ENCODE measurements around the gene HOXA10.

Gene HOXA10

DNA sequence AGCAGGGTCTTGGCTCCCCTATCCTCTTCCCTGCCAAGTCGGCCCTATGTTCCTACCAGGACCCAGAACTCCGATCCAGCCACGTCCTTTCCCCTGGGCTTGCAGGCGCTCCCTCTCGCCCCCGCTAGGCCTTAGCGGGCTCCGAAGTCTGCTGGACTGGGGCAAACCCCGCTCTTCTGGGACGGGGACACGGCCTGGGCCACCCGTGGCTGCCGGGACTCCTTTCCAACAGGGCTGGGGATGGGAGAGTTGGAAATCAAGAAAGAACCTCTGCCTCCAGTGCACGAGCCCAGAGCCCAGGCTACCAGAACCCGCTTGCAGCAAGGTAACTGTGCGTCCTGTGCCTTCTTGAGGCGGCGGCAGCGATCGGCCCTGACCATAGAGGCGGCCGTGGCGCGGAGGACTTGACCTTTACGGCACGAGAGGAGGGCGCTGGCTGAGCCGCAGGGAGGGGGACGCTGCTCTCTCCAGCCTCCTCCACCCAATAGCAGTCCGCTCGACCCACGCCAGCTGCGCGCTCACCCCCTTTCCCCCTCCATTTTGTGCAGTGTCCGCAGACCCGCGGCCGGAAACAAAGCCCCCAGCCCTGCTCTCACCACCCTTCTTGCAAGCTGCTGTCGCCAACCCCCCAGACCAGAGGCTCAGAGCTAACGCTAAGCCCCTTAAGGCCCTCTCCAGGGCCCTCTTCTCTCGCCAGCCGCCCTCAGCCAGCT is 17.9 kb upstream of the HOXA10 start:
- no peak overlapping the region for H3K9ac ChIP-seq
- no peak overlapping the region for H2AFZ ChIP-seq
- H3K4me2 ChIP-seq (ENCODE audit: low read length), result no peak overlapping the region

DNA sequence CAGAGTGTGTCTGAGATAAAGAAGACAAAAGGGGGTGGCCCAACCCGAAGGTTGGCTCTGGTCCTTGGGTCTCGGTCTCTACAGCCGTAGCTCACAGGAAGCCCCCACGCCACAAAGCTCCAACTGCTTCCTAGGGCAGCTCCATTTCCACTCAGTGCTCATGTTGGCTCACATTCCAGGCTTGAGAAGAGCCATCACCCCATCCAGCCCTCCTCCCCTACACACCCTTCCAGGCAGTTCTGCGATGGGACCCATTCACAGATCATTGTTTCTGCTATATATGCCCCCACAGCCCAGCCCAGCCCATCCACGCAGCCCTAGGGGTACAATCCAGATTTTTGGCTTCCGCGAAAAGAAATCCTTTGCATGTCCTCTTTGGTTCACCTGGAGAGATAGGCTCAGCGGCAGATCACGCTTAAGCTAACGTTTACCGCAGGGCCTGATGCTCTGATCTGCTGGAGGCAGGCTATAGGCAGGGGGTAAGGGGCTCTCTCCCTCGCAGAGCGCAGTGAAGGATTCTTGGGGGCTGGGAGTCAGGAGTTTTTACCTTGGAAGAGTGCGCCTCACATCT is 17.1 kb upstream of the HOXA10 start:
- no peak overlapping the region for H3K9ac ChIP-seq
- peaks cover 24% of the 10 kb centered on the region for H3K27me3 ChIP-seq (ENCODE audit: control insufficient read depth, insufficient read depth, low read length)
- no peaks in the 10 kb centered on the region for H3K79me2 ChIP-seq
- no peak overlapping the region for H3K27ac ChIP-seq
- no peak overlapping the region for H2AFZ ChIP-seq
- no peaks in the 10 kb centered on the region for H3K36me3 ChIP-seq (ENCODE audit: control insufficient read depth, insufficient read depth, low read length)
- no peaks in the 10 kb centered on the region for H3K4me1 ChIP-seq
- no peak overlapping the region for H3K4me3 ChIP-seq (ENCODE audit: low read depth, low read length)
- no peaks in the 10 kb centered on the region for H3K9me3 ChIP-seq (ENCODE audit: control insufficient read depth, low read length)
- H3K4me2 ChIP-seq (ENCODE audit: low read length), result no peak overlapping the region
- TF ChIP-seq, protein P1, sequence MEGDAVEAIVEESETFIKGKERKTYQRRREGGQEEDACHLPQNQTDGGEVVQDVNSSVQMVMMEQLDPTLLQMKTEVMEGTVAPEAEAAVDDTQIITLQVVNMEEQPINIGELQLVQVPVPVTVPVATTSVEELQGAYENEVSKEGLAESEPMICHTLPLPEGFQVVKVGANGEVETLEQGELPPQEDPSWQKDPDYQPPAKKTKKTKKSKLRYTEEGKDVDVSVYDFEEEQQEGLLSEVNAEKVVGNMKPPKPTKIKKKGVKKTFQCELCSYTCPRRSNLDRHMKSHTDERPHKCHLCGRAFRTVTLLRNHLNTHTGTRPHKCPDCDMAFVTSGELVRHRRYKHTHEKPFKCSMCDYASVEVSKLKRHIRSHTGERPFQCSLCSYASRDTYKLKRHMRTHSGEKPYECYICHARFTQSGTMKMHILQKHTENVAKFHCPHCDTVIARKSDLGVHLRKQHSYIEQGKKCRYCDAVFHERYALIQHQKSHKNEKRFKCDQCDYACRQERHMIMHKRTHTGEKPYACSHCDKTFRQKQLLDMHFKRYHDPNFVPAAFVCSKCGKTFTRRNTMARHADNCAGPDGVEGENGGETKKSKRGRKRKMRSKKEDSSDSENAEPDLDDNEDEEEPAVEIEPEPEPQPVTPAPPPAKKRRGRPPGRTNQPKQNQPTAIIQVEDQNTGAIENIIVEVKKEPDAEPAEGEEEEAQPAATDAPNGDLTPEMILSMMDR (IDR thresholded peaks at IDR 0.05), result no peak

More for the DNA sequence above, 17.9 kb upstream of the HOXA10 start:
- Histone ChIP-seq H3K36me3 (ENCODE audit: control insufficient read depth, insufficient read depth, low read length) (no peaks in the 10 kb centered on the region), H3K9me3 (ENCODE audit: control insufficient read depth, low read length) (no peaks in the 10 kb centered on the region), H3K4me3 (ENCODE audit: low read depth, low read length) (no peak overlapping the region), H3K4me1 (no peaks in the 10 kb centered on the region), H3K79me2 (no peaks in the 10 kb centered on the region), H3K27me3 (ENCODE audit: control insufficient read depth, insufficient read depth, low read length) (peaks cover 24% of the 10 kb centered on the region), H3K27ac (no peak overlapping the region)
- TF ChIP-seq, protein P1 (IDR thresholded peaks at IDR 0.05), result no peak

DNA sequence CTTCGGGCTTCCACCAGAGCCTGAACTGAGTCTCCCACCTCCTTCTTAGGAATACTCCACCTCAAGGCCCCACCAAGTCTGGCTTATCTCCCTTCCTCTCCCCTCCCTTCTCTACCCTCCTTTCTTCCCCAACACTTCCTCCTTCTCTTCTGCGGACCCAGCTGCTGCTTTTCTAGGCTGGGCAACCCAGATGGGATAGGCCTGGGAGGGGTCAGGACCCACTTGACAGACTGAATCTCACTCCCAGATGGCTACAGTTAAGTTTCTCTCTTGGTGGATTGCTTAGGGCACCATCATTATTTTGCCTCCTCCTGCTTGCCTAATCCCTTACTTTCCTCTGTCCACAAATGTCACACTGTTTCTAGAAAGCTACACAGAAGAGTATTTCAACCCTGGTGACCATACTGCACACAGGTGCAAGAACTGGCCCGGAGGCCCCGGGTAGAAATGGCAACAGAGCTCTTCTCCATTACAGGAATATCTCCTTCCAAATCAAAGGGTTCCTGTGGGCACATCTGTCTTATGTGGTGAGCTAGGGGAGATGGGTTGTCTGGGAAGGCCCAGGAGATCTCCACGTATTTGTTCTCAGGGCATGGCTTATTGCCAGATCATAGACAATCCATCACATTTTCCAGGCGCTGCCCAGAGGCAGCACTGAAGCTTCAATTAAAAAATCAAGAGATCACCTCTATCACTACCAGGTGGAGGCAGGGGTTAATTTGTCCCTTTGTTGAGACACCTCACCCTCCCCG is 16.1 kb upstream of the HOXA10 start:
- TF ChIP-seq, protein P1 (IDR thresholded peaks at IDR 0.05), result no peak
- H3K9ac ChIP-seq, result no peak overlapping the region

DNA sequence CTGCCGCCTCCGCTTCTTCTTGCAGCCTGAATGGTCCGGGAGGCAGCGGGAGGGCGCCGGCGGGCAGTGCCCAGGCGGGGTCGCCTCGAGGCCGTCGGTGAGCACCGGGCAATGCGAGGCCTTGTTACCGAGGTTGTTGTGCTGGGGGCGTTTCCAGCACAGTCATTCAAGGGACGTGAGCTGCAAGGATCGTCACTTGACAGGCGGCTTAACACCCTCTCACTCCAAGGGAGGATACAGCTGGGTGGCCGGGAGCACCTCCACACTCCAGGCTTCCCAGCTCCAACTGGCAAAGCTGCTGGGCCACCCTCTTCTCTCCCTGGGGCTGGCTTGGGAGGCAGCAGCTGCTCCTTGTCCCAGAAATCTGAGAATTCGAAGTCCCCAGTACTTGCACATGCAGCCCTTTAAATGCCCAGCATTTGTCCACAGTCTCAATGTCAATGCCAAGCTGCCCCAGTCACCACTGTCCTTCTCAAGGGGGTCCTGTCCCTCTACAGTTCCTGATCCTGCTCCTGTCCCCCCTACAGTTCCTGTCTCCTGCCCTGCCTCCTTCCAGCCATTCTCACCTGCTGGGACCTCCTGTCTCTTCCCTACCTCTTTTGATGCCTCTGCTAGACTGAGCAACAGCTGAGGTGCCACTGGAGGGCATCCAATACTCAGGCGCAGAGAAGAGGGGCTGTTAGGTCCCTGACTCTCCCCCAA is 15.3 kb upstream of the HOXA10 start:
- Histone ChIP-seq H3K4me3 (ENCODE audit: low read depth, low read length) (no peak overlapping the region), H3K27ac (no peak overlapping the region), H3K9me3 (ENCODE audit: control insufficient read depth, low read length) (no peaks in the 10 kb centered on the region), H2AFZ (no peak overlapping the region), H3K27me3 (ENCODE audit: control insufficient read depth, insufficient read depth, low read length) (peaks cover 40% of the 10 kb centered on the region), H3K4me2 (ENCODE audit: low read length) (no peak overlapping the region), H3K79me2 (no peaks in the 10 kb centered on the region), H3K36me3 (ENCODE audit: control insufficient read depth, insufficient read depth, low read length) (no peaks in the 10 kb centered on the region), H3K4me1 (no peaks in the 10 kb centered on the region), H3K9ac (no peak overlapping the region)
- TF ChIP-seq, protein P1 (IDR thresholded peaks at IDR 0.05), result no peak

More for the DNA sequence above, 16.1 kb upstream of the HOXA10 start:
- Histone ChIP-seq H3K4me3 (ENCODE audit: low read depth, low read length) (no peak overlapping the region), H3K27ac (no peak overlapping the region), H3K27me3 (ENCODE audit: control insufficient read depth, insufficient read depth, low read length) (peaks cover 33% of the 10 kb centered on the region), H3K4me1 (no peaks in the 10 kb centered on the region), H3K4me2 (ENCODE audit: low read length) (no peak overlapping the region), H3K9me3 (ENCODE audit: control insufficient read depth, low read length) (no peaks in the 10 kb centered on the region), H3K36me3 (ENCODE audit: control insufficient read depth, insufficient read depth, low read length) (no peaks in the 10 kb centered on the region), H3K79me2 (no peaks in the 10 kb centered on the region), H2AFZ (no peak overlapping the region)

Measured in parathyroid adenoma (tissue), 2 donors.